WTC11 (cell line): ENCODE data around the gene INSL4. TPM values are rescaled to one million over a fixed set of nuclear protein-coding genes. Genes with fewer than 3 reads are reported as not detected.

Experiments
- ATAC-seq: fragments of 200-7000 bp; cut with Tn5 transposase; 2 replicates; pipeline ENCODE4 v1.10.0; 2021; ENCODE audit warnings: mild to moderate bottlenecking, moderate library complexity
- CTCF ChIA-PET: fragments of 300-600 bp; sonication (Branson Sonifier 250); formaldehyde crosslinking; loops from one replicate; lab custom pipeline; 2021; ENCODE audit warnings: antibody characterized with exemption; lab: Charles Lee
- POLR2A ChIA-PET: fragments of 350-600 bp; sonication (Branson Sonifier 250); formaldehyde crosslinking; loops from one replicate; lab custom pipeline; 2021; ENCODE audit warnings: antibody characterized with exemption; lab: Charles Lee
- DNase-seq: peaks from one replicate; pipeline ENCODE4 v3.0.0; 2021; ENCODE audit warnings: low spot score
- H3K27ac Mint-ChIP-seq: 2 replicates; pipeline ENCODE4 v1.8.0; 2021; ENCODE audit warnings: mixed read lengths
- H3K27me3 Mint-ChIP-seq: 2 replicates; pipeline ENCODE4 v1.8.0; 2021; ENCODE audit warnings: low read depth, mild to moderate bottlenecking, moderate library complexity, mixed read lengths
- H3K36me3 Mint-ChIP-seq: 2 replicates; pipeline ENCODE4 v1.8.0; 2021; ENCODE audit warnings: mixed read lengths
- H3K4me1 Mint-ChIP-seq: 2 replicates; pipeline ENCODE4 v1.8.0; 2022; ENCODE audit warnings: mixed read lengths
- H3K4me3 Mint-ChIP-seq: 2 replicates; pipeline ENCODE4 v1.8.0; 2021; ENCODE audit warnings: mild to moderate bottlenecking, moderate library complexity, mixed read lengths
- H3K9me3 Mint-ChIP-seq: 2 replicates; pipeline ENCODE4 v1.8.0; 2021; ENCODE audit warnings: mixed read lengths
- GRHL2 ChIP-seq: fragments of 250-450 bp; sonication (Bioruptor Pico); IDR thresholded peaks from 2 replicates; pipeline ENCODE4 v1.8.0; 2022; ENCODE audit warnings: mild to moderate bottlenecking, moderate library complexity; ENCODE audit not compliant: insufficient replicate concordance, severe bottlenecking
- NFYB ChIP-seq: sonication (generic); formaldehyde crosslinking; conservative IDR thresholded peaks from 2 replicates; pipeline ENCODE4 v1.8.0; 2022; ENCODE audit warnings: low read depth, missing genetic modification reagents
- NR1H2 ChIP-seq: sonication (generic); formaldehyde crosslinking; IDR thresholded peaks from 2 replicates; pipeline ENCODE4 v1.9.0; 2021; ENCODE audit warnings: mild to moderate bottlenecking, moderate library complexity, missing genetic modification reagents
- NR2C2 ChIP-seq: sonication (generic); formaldehyde crosslinking; IDR thresholded peaks from 2 replicates; pipeline ENCODE4 v1.8.0; 2022; ENCODE audit warnings: mild to moderate bottlenecking, missing genetic modification reagents
- NR3C1 ChIP-seq: sonication (generic); formaldehyde crosslinking; conservative IDR thresholded peaks from 2 replicates; pipeline ENCODE4 v1.8.1; 2023; ENCODE audit warnings: low read depth, mild to moderate bottlenecking, missing genetic modification reagents
- PRRX2 ChIP-seq: fragments of 250-450 bp; sonication (Bioruptor Pico); IDR thresholded peaks from 2 replicates; pipeline ENCODE4 v1.8.0; 2021; ENCODE audit warnings: mild to moderate bottlenecking
- RORB ChIP-seq: fragments of 250-450 bp; sonication (Bioruptor Pico); IDR thresholded peaks from 2 replicates; pipeline ENCODE4 v1.9.0; 2021; ENCODE audit warnings: mild to moderate bottlenecking
- ZNF138 ChIP-seq: sonication (generic); formaldehyde crosslinking; conservative IDR thresholded peaks from 2 replicates; pipeline ENCODE4 v1.8.1; 2022; ENCODE audit warnings: mild to moderate bottlenecking, moderate library complexity, missing genetic modification reagents
- ZNF263 ChIP-seq: sonication (generic); formaldehyde crosslinking; IDR thresholded peaks from 2 replicates; pipeline ENCODE4 v1.8.1; 2022; ENCODE audit warnings: low read depth, mild to moderate bottlenecking, moderate library complexity, missing genetic modification reagents
- total RNA-seq: library from RNA; stranded (reverse); gene quantifications from 3 replicates; pipeline ENCODE4 v1.2.3, GENCODE V29; 2021
- TF ChIP-seq, protein P1 (sequence below): sonication (generic); formaldehyde crosslinking; IDR thresholded peaks from 2 replicates; pipeline ENCODE4 v1.8.1; 2022; ENCODE audit warnings: missing genetic modification reagents, borderline replicate concordance
- TF ChIP-seq, protein P2 (sequence below): sonication (generic); formaldehyde crosslinking; IDR thresholded peaks from 2 replicates; pipeline ENCODE4 v1.8.0; 2023; ENCODE audit warnings: mild to moderate bottlenecking, missing genetic modification reagents
- TF ChIP-seq, protein P3 (sequence below): sonication (generic); formaldehyde crosslinking; IDR thresholded peaks from 2 replicates; pipeline ENCODE4 v1.8.0; 2022; ENCODE audit warnings: mild to moderate bottlenecking, missing genetic modification reagents
- TF ChIP-seq, protein P4 (sequence below): fragments of 250-450 bp; sonication (Bioruptor Pico); IDR thresholded peaks from 2 replicates; pipeline ENCODE4 v1.9.0; 2021; ENCODE audit warnings: moderate library complexity, mild to moderate bottlenecking, inconsistent platforms, borderline replicate concordance
- TF ChIP-seq, protein P5 (sequence below): fragments of 250-450 bp; sonication (Bioruptor Pico); conservative IDR thresholded peaks from 2 replicates; pipeline ENCODE4 v1.9.0; 2021; ENCODE audit warnings: mild to moderate bottlenecking
- TF ChIP-seq, protein P6 (sequence below): sonication (generic); formaldehyde crosslinking; IDR thresholded peaks from 2 replicates; pipeline ENCODE4 v1.8.1; 2022; ENCODE audit warnings: mild to moderate bottlenecking, missing genetic modification reagents, moderate library complexity, borderline replicate concordance
- TF ChIP-seq, protein P7 (sequence below): sonication (generic); formaldehyde crosslinking; IDR thresholded peaks from 2 replicates; pipeline ENCODE4 v1.8.1; 2023; ENCODE audit warnings: mild to moderate bottlenecking, moderate library complexity, missing genetic modification reagents

Gene INSL4
- total RNA-seq, 1 experiment from 2014 or later, result not detected

DNA sequence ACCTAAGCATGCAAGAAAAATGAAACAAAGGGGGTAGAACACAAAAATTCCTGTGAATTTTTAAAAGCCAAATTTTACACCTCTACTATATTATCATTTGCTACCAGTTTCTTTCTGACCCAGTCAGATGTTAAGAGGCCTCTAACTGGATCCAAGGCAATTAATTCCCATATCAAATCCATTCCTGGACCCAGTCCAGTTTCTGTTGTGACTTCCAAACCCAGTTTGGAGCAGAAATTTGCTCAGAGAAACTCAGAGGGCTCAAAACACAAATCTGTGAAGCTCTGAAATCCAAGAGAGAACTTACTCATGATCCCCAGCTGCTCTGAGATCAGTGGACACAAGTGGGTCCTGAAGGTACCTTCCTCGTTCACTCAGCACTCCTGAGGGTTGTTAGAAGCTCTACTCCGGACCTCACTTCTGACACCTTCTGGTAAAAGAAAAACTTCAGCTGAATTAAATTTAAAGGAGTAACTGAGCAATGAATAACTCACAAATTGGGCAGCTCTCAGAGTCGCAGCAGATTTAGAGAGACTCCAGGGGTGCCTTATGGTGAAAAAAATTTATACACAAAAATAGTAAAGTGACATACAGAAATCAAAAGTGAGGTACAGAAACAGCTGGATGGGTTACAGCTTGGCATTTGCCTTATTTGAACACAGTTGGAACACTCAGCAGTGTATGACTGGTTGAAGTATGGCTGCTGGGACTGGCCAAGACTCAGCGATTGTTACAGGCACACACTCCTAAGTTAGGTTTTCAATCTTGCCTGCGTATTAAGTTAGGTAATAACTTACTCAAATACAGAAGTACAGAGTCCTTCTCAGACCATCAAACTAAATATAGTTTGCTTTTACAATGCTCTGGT is 32.4 kb downstream of the INSL4 start:
- Mint-ChIP-seq H3K27me3 (no peaks in the 10 kb centered on the region), H3K36me3 (peaks cover 8% of the 10 kb centered on the region), H3K9me3 (peaks cover 17% of the 10 kb centered on the region), H3K4me3 (no peak overlapping the region), H3K27ac (no peak overlapping the region), H3K4me1 (peaks cover 9% of the 10 kb centered on the region)
- peak; percentile 73 for ATAC-seq
- CTCF ChIA-PET, result interaction anchor here (0.9 to 1.2 kb wide), 5 partner anchors 57 to 504 kb away, joined by 3 to 12 read pairs (median 4); no protein-coding TSS in a partner anchor
- no peak for DNase-seq
- TF ChIP-seq, protein P1, sequence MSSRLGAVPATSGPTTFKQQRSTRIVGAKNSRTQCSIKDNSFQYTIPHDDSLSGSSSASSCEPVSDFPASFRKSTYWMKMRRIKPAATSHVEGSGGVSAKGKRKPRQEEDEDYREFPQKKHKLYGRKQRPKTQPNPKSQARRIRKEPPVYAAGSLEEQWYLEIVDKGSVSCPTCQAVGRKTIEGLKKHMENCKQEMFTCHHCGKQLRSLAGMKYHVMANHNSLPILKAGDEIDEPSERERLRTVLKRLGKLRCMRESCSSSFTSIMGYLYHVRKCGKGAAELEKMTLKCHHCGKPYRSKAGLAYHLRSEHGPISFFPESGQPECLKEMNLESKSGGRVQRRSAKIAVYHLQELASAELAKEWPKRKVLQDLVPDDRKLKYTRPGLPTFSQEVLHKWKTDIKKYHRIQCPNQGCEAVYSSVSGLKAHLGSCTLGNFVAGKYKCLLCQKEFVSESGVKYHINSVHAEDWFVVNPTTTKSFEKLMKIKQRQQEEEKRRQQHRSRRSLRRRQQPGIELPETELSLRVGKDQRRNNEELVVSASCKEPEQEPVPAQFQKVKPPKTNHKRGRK, result no peak
- TF ChIP-seq ZNF263 (CRISPR knock-in tag), result no peak
- TF ChIP-seq, protein P2, sequence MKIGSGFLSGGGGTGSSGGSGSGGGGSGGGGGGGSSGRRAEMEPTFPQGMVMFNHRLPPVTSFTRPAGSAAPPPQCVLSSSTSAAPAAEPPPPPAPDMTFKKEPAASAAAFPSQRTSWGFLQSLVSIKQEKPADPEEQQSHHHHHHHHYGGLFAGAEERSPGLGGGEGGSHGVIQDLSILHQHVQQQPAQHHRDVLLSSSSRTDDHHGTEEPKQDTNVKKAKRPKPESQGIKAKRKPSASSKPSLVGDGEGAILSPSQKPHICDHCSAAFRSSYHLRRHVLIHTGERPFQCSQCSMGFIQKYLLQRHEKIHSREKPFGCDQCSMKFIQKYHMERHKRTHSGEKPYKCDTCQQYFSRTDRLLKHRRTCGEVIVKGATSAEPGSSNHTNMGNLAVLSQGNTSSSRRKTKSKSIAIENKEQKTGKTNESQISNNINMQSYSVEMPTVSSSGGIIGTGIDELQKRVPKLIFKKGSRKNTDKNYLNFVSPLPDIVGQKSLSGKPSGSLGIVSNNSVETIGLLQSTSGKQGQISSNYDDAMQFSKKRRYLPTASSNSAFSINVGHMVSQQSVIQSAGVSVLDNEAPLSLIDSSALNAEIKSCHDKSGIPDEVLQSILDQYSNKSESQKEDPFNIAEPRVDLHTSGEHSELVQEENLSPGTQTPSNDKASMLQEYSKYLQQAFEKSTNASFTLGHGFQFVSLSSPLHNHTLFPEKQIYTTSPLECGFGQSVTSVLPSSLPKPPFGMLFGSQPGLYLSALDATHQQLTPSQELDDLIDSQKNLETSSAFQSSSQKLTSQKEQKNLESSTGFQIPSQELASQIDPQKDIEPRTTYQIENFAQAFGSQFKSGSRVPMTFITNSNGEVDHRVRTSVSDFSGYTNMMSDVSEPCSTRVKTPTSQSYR, result no peak
- TF ChIP-seq, protein P3, sequence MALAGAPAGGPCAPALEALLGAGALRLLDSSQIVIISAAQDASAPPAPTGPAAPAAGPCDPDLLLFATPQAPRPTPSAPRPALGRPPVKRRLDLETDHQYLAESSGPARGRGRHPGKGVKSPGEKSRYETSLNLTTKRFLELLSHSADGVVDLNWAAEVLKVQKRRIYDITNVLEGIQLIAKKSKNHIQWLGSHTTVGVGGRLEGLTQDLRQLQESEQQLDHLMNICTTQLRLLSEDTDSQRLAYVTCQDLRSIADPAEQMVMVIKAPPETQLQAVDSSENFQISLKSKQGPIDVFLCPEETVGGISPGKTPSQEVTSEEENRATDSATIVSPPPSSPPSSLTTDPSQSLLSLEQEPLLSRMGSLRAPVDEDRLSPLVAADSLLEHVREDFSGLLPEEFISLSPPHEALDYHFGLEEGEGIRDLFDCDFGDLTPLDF, result no peak
- TF ChIP-seq, protein P4, sequence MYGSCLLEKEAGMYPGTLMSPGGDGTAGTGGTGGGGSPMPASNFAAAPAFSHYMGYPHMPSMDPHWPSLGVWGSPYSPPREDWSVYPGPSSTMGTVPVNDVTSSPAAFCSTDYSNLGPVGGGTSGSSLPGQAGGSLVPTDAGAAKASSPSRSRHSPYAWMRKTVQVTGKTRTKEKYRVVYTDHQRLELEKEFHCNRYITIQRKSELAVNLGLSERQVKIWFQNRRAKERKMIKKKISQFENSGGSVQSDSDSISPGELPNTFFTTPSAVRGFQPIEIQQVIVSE, result no peak
- no peak for TF ChIP-seq RORB (CRISPR knock-in tag)
- no peak for TF ChIP-seq NR2C2
- TF ChIP-seq, protein P5, sequence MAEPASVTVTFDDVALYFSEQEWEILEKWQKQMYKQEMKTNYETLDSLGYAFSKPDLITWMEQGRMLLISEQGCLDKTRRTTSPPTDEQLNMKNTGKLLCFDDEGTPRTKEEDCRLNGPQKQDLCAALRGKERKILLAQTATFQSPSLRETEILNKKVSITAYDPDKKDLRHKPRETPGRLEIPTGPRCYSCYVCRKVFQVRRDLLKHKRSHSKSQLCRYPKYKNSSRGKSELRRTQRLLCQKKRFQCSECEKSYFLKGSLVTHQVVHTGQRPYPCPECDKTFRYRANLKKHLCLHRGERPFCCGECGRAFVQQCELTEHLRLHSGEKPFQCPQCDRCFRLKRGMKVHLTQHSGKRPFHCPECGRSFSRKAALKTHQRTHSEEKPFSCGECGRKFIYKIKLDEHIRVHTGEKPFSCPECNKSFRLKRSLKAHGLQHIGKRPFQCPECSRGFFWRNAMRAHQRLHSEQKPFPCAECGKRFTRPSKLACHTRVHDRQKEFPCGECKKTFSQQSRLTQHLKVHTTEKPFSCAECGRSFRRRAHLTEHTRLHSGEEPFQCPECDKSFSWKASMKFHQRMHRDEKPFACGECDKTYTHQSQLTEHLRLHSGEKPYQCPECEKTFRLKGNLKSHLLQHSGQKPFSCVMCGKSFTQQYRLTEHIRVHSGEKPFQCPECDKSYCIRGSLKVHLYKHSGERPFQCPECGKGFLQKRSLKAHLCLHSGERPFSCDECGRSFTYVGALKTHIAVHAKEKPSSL (CRISPR knock-in tag), result no peak
- TF ChIP-seq NR1H2 (CRISPR knock-in tag), result no peak
- no peak for TF ChIP-seq GRHL2 (CRISPR knock-in tag)
- TF ChIP-seq, protein P6, sequence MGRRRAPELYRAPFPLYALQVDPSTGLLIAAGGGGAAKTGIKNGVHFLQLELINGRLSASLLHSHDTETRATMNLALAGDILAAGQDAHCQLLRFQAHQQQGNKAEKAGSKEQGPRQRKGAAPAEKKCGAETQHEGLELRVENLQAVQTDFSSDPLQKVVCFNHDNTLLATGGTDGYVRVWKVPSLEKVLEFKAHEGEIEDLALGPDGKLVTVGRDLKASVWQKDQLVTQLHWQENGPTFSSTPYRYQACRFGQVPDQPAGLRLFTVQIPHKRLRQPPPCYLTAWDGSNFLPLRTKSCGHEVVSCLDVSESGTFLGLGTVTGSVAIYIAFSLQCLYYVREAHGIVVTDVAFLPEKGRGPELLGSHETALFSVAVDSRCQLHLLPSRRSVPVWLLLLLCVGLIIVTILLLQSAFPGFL (CRISPR knock-in tag), result no peak
- TF ChIP-seq PRRX2 (CRISPR knock-in tag), result no peak
- TF ChIP-seq, protein P7, sequence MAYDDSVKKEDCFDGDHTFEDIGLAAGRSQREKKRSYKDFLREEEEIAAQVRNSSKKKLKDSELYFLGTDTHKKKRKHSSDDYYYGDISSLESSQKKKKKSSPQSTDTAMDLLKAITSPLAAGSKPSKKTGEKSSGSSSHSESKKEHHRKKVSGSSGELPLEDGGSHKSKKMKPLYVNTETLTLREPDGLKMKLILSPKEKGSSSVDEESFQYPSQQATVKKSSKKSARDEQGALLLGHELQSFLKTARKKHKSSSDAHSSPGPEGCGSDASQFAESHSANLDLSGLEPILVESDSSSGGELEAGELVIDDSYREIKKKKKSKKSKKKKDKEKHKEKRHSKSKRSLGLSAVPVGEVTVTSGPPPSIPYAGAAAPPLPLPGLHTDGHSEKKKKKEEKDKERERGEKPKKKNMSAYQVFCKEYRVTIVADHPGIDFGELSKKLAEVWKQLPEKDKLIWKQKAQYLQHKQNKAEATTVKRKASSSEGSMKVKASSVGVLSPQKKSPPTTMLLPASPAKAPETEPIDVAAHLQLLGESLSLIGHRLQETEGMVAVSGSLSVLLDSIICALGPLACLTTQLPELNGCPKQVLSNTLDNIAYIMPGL, result no peak
- no peak for TF ChIP-seq NR3C1
- no peak for TF ChIP-seq ZNF138 (CRISPR knock-in tag)
- no peak for TF ChIP-seq NFYB (CRISPR knock-in tag)
- POLR2A ChIA-PET, result interaction anchor here (0.5 kb wide), 1 partner anchor 522 kb away, joined by 7 read pairs; no protein-coding TSS in a partner anchor
